ENCODE measurements around the gene CDH16. TPM values are rescaled to one million over a fixed set of nuclear protein-coding genes. Genes with fewer than 3 reads are reported as not detected.

CDH16 gene
- total RNA-seq, 4 donors from 2014 or later: 11.3 to 19.5 (median 15.4) TPM; not detected in 1

DNA sequence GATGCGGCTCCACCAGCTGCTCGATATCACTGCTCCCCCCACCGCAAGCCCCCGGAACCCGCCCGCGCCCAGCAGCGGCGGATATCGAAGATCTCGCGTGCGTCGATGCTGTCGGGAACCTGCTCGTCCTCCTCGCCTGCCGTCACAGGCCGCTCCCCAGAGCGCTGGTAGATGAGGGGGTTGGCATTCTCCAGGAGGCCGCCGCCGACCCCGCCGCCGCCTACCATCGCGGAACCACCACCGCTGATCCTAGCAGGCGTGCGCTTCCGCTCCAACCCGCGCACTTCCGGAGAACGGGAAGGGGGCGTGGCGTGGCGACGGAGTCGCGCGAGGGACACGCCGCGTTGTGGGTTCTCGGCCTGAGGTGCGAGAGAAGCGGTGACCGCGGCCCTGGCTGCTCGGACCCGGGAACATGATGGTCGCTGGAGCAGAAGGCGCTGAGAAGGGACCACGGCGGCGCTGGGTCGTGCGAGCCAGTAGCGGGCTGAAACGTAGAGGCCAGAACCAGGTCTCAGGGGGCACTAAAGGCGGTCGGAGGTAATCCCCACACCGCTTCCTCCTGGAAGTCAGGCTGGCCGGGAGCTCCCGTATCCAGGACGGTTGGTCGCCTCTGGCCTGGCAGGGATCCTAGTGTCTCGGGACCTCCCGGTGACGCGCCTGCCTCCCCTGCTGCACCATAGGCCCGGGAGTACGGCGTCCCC is 15.6 kb upstream of the CDH16 start, which contains the start of gene CIAO2B:
Gene CIAO2B (minus strand): TSS at position 265 of the 701 bp plus-strand sequence. CDS start 38 bp downstream, at position 227.
- DNase-seq: peak; percentile 81 to 95 (median 93)
- H3K4me3 ChIP-seq: peak within 1 kb of the TSS; percentile 80 to 98 (median 92)
- peaks cover 0 to 26% (median 0%) of the 10 kb centered on the region in 3 donors for H3K36me3 ChIP-seq
- H3K9me3 ChIP-seq: no peaks in the 10 kb centered on the region
- TF ChIP-seq POLR2A (IDR thresholded peaks at IDR 0.05): peak; percentile 84 to 96
- TF ChIP-seq, protein P1, sequence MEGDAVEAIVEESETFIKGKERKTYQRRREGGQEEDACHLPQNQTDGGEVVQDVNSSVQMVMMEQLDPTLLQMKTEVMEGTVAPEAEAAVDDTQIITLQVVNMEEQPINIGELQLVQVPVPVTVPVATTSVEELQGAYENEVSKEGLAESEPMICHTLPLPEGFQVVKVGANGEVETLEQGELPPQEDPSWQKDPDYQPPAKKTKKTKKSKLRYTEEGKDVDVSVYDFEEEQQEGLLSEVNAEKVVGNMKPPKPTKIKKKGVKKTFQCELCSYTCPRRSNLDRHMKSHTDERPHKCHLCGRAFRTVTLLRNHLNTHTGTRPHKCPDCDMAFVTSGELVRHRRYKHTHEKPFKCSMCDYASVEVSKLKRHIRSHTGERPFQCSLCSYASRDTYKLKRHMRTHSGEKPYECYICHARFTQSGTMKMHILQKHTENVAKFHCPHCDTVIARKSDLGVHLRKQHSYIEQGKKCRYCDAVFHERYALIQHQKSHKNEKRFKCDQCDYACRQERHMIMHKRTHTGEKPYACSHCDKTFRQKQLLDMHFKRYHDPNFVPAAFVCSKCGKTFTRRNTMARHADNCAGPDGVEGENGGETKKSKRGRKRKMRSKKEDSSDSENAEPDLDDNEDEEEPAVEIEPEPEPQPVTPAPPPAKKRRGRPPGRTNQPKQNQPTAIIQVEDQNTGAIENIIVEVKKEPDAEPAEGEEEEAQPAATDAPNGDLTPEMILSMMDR (IDR thresholded peaks at IDR 0.05): no peak
- H3K4me1 ChIP-seq: peaks cover 5 to 55% (median 13%) of the 10 kb centered on the region in 4 donors
- no peaks in the 10 kb centered on the region for H3K27me3 ChIP-seq
- H3K27ac ChIP-seq: peak within 1 kb of the TSS; percentile 92 to 97 (median 92)

DNA sequence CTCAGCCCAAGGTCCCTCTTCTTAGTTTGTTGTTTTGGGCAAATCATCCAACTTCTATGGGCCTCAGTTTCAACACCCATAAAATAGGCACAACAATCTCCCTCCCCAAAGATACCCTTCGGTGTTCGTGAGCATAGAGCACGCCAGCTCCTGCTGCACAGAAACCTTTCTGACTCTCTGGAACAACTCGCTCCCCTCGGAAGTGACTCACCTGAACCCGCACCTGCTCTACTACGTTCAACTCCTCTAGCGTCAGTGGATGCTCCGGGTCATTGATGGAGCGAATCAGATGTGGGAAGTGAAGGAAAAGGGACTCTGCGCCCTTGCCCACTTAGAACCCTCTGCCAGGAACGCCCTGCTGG is 15.1 kb upstream of the CDH16 start:
- H3K4me3 ChIP-seq: peak overlapping the region; percentile 80 to 98 (median 92)
- peaks cover 5 to 59% (median 13%) of the 10 kb centered on the region in 4 donors for H3K4me1 ChIP-seq
- no peaks in the 10 kb centered on the region for H3K9me3 ChIP-seq
- TF ChIP-seq POLR2A (IDR thresholded peaks at IDR 0.05): no peak
- TF ChIP-seq, protein P1 (IDR thresholded peaks at IDR 0.05): no peak
- H3K36me3 ChIP-seq: peaks cover 0 to 21% (median 0%) of the 10 kb centered on the region in 3 donors
- no peak for DNase-seq
- peak overlapping the region; percentile 92 to 97 (median 92) for H3K27ac ChIP-seq
- no peaks in the 10 kb centered on the region for H3K27me3 ChIP-seq

DNA sequence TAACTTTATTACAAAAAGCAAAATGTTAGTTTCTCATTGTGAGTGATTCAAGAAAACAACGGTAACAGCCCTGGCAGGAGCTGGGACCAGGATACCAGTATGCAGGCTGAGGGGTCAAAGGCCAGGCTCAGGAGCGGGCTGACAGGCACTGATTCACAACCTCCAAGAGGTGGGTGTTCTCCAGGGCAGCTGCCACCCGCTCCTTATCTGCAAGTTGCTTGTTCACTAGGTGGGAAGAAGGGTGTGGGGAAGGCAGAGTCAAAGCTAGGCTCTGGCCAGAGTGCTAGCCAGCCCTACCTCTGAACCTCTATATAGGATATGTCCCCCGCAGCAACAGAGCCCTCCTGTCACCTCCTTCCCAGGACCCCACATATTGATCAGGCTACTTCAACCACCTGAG is 13.4 kb upstream of the CDH16 start:
- Histone ChIP-seq H3K4me1 (peaks cover 5 to 49% (median 13%) of the 10 kb centered on the region in 4 donors), H3K36me3 (peaks cover 0 to 6% (median 0%) of the 10 kb centered on the region in 3 donors), H3K9me3 (no peaks in the 10 kb centered on the region), H3K27me3 (no peaks in the 10 kb centered on the region), H3K27ac (peak overlapping the region in 1 of 4 donors; percentile 23), H3K4me3 (no peak overlapping the region)
- DNase-seq: no peak
- TF ChIP-seq, protein P1 (IDR thresholded peaks at IDR 0.05): no peak
- no peak for TF ChIP-seq POLR2A (IDR thresholded peaks at IDR 0.05)

DNA sequence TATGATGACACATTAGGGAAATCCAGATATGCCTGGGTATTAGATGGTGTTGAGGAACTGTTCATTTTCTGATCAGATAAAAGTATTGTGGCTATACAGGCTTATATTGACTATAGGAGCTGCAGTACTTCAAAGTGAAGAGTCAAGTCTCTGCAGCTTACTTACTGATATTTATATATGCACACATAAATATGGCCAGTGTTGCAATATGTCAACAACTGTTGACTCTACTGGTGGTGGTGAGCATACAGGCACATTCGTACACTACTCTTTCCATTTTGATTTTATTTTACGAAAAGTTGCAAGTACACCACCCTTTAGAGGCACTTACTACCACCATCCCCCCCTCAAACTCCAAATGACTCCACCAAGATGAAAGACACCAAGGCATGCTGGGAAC is 13.0 kb upstream of the CDH16 start:
- H3K36me3 ChIP-seq: peaks cover 0 to 6% (median 0%) of the 10 kb centered on the region in 3 donors
- no peak overlapping the region for H3K27ac ChIP-seq
- no peak overlapping the region for H3K4me3 ChIP-seq
- TF ChIP-seq POLR2A (IDR thresholded peaks at IDR 0.05): no peak
- no peaks in the 10 kb centered on the region for H3K27me3 ChIP-seq
- H3K4me1 ChIP-seq: peaks cover 5 to 45% (median 13%) of the 10 kb centered on the region in 4 donors
- no peaks in the 10 kb centered on the region for H3K9me3 ChIP-seq
- no peak for DNase-seq

DNA sequence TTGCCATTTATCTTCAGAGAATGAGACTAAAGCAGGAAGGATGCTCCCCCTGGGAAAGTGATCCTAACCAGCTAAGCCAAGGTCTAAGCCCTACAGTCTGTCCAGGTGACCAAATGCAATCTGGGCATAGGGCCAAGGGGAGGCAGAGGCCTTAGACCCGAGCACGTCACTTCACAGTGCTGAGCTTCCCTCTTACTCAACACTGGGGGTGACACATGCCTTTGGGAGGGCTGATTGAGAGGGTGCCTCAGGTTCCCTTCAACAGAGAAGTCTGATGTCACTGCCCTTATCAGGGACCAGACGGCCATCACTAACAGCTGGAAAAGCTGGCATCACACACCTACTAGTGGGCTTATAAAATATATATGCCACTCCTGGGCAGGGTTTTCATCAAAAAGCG is 11.5 kb upstream of the CDH16 start:
- H3K4me1 ChIP-seq: peaks cover 8 to 35% (median 10%) of the 10 kb centered on the region in 4 donors
- peaks cover 0 to 6% (median 0%) of the 10 kb centered on the region in 3 donors for H3K36me3 ChIP-seq
- H3K4me3 ChIP-seq: no peak overlapping the region
- no peak overlapping the region for H3K27ac ChIP-seq
- no peaks in the 10 kb centered on the region for H3K9me3 ChIP-seq
- no peak for TF ChIP-seq POLR2A (IDR thresholded peaks at IDR 0.05)
- TF ChIP-seq, protein P1 (IDR thresholded peaks at IDR 0.05): no peak
- no peaks in the 10 kb centered on the region for H3K27me3 ChIP-seq
- peak in 1 of 3 donors; percentile 66 for DNase-seq

DNA sequence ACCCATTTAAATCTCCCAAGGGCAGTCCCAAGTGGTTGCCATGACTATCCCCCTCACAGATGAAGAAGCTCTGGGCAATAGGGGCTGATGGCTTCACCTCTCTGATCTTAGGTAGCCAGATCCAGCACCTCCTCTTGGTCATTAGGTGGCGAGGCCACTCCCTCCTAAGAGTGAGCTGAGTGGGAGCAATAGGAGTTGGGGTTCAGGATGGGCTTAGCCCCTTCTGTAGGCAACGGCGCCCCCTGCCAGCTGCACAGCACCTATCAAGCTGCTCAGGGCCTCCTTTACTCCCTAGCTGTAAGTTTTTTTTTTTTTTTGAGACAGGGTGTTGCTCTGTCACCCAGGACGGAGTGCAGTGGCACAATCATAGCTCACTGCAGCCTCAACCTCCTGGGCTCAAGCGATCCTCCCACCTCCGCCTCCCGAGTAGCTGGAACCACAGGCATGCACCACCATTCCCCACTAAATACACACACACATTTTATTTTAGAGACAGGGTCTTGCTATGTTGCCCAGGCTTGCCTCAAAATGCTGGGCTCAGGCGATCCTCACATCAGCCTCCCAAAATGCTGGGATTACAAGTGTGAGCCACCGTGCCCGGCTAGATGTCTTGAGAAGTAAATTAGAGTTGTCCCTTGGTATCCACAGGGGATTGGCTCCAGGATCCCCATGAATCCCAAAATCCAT is 10.2 kb upstream of the CDH16 start:
- Histone ChIP-seq H3K27ac (no peak overlapping the region), H3K9me3 (no peaks in the 10 kb centered on the region), H3K4me3 (no peak overlapping the region), H3K4me1 (peaks cover 7 to 44% (median 13%) of the 10 kb centered on the region in 4 donors), H3K36me3 (peaks cover 0 to 6% (median 0%) of the 10 kb centered on the region in 3 donors), H3K27me3 (no peaks in the 10 kb centered on the region)
- TF ChIP-seq, protein P1 (IDR thresholded peaks at IDR 0.05): peak in 4 of 6 experiments; percentile 14 to 52 (median 44)
- no peak for TF ChIP-seq POLR2A (IDR thresholded peaks at IDR 0.05)
- no peak for DNase-seq
